Stimulated activated CD8-positive, alpha-beta memory T cell treated with anti-CD3 and anti-CD28 coated beads, Interleukin-7, amount 100 ng/mL, for 4 hours (primary cell): ENCODE measurements around the gene FOXP4.

Source experiments
- DNase-seq, 2 donors: peaks; one replicate each; pipeline ENCODE4 v3.0.0-alpha.2; 2020; ENCODE audit warnings: low read depth in 2 of 2

FOXP4 gene

GRCh38 chr6:41546475-41546865 is 289 bp downstream of the FOXP4 start:
- no peak for DNase-seq

GRCh38 chr6:41546866-41547798 is 951 bp downstream of the FOXP4 start:
- DNase-seq = no peak

GRCh38 chr6:41547799-41548097 is 1.6 kb downstream of the FOXP4 start:
- DNase-seq = no peak

GRCh38 chr6:41548098-41548840 is 2.1 kb downstream of the FOXP4 start:
- peak in 1 of 2 donors; percentile 56 for DNase-seq

GRCh38 chr6:41548841-41549642 is 2.9 kb downstream of the FOXP4 start:
- DNase-seq = no peak

- no peak for DNase-seq
Measured at GRCh38 chr6:41549673-41550072, 3.5 kb downstream of the FOXP4 start.

- no peak for DNase-seq
Measured at GRCh38 chr6:41551086-41551700, 5.0 kb downstream of the FOXP4 start.

- DNase-seq = no peak
Measured at GRCh38 chr6:41551857-41552256, 5.7 kb downstream of the FOXP4 start.

- DNase-seq = no peak
Measured at GRCh38 chr6:41552723-41553122, 6.5 kb downstream of the FOXP4 start.

GRCh38 chr6:41553405-41553999 is 7.3 kb downstream of the FOXP4 start:
- no peak for DNase-seq

GRCh38 chr6:41555326-41556300 is 9.4 kb downstream of the FOXP4 start:
- no peak for DNase-seq

GRCh38 chr6:41557335-41557734 is 11.2 kb downstream of the FOXP4 start:
- DNase-seq = no peak

- no peak for DNase-seq
Measured at GRCh38 chr6:41558033-41558807, 12.0 kb downstream of the FOXP4 start.

- DNase-seq = no peak
Measured at GRCh38 chr6:41559655-41560427, 13.7 kb downstream of the FOXP4 start.

- DNase-seq = peak; percentile 69 to 79
Measured at GRCh38 chr6:41560431-41561192, 14.4 kb downstream of the FOXP4 start.

- DNase-seq = no peak
Measured at GRCh38 chr6:41561416-41561815, 15.2 kb downstream of the FOXP4 start.

- no peak for DNase-seq
Measured at GRCh38 chr6:41561931-41562911, 16.0 kb downstream of the FOXP4 start.
